ENCODE measurements around the gene ABCF1.

Gene ABCF1

DNA sequence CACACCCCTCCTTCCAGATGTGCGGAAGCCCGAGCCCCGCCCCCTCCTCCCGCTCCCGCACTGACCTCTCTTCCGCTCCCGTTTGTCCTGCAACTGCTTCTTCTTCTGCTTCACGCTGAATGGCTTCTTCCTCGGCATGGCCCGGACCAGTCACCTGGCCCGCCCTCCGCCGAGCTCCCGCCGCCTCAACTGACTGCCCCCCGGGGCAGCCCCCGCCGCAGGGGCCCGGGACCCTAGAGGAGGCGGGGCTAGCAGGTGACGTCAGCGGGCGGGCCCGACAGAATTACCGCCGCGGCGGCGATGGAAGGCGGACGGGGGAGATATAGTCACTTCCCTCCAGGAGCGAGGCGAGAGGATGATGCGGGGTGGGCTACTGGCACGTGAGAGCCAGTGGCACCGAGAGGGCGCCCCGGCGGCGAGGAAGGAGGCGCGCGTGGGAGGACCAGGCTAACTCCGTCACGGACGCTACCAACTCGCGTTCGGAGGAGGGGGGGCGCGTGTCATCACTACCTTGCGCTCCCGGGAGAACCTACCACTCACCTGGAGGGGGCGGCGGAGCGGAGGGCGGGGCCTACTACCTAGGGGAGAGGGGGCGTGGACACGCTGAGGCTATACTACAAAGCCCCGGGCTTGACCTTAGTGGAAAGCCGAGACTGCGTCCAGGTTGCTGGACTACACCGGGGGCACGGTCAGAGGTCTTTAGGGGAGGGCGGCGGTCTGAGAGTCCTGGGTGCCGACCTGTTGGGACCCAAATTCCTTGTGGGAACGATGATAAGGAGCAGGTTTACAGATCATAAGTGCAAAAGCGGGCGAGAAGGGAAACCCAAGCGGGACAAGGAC is 15.0 kb upstream of the ABCF1 start, which contains the start of gene GNL1:
Gene GNL1, minus strand, starts transcription at position 424 of the 840 bp plus-strand sequence. Its CDS starts 286 bp downstream, at position 138.
- ATAC-seq, result peak; percentile 81
- TF ChIP-seq CSDC2 (CRISPR knock-in tag; IDR thresholded peaks at IDR 0.05) (peak; percentile 47; the same call in 1 of the 2 replicates), ZC3H10 (CRISPR knock-in tag; IDR thresholded peaks at IDR 0.05) (no peak)

DNA sequence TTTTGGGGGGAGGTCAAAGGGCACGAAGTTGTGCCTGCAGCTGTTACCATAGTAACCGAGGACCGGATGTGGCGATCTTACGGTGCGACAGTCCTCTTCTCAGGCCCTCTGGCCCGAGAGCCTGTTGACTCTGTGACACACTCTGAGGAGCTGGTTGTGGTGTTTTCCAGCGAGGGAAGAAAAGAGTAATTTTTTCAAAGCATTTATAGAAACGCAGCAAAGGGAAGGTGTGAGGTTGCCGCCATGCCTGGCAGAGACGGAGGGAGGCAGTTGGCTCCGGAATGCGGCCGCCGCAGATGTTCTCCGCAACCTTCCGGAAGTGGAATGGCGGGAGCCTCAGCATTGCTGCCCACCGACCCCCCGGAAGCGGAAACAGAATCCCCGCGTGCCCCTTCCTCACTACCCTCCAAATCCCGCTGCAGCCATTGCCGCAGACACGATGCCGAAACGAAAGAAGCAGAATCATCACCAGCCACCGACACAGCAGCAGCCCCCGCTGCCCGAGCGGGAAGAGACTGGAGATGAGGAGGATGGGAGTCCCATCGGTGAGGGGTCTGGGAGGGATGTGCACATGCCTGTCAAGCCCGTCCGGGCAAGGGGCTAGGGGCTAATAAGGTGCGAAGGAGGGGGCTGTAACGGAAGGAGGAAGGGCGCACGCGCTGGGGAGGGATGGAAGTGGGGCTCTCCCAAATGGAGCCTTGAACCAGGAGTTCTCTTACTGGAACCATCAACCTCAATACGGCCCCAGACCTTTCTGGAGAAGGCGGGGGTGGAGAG is 14.1 kb upstream of the ABCF1 start, which contains the start of gene PRR3:
Gene PRR3, plus strand, starts transcription at position 390 of the 777 bp plus-strand sequence. Its CDS starts 50 bp downstream, at position 440.
- TF ChIP-seq ZC3H10 (CRISPR knock-in tag; IDR thresholded peaks at IDR 0.05) (no peak), ARNTL (CRISPR knock-in tag; IDR thresholded peaks at IDR 0.05; ENCODE audit: borderline replicate concordance, low read depth) (no peak), CSDC2 (CRISPR knock-in tag; IDR thresholded peaks at IDR 0.05) (0 out of 2 replicates have a peak, but pooled peaks have one; percentile 55), SNAI2 (CRISPR knock-in tag; IDR thresholded peaks at IDR 0.05) (0 out of 2 replicates have a peak, but pooled peaks have one; percentile 74), POU6F1 (CRISPR knock-in tag; IDR thresholded peaks at IDR 0.05; ENCODE audit: borderline replicate concordance, low read depth) (no peak), OSR1 (CRISPR knock-in tag; IDR thresholded peaks at IDR 0.05) (no peak), ZNF70 (CRISPR knock-in tag; IDR thresholded peaks at IDR 0.05) (peak; percentile 47; the same call in 1 of the 2 replicates), ESRRG (CRISPR knock-in tag; IDR thresholded peaks at IDR 0.05) (no peak), ZFP30 (CRISPR knock-in tag; IDR thresholded peaks at IDR 0.05) (0 out of 2 replicates have a peak, but pooled peaks have one; percentile 31), ISL1 (CRISPR knock-in tag; IDR thresholded peaks at IDR 0.05) (peak; percentile 25; the same call in 1 of the 2 replicates), TCF4 (CRISPR knock-in tag; IDR thresholded peaks at IDR 0.05; ENCODE audit: borderline replicate concordance) (no peak), ZFP3 (CRISPR knock-in tag; IDR thresholded peaks at IDR 0.05) (peak; percentile 60; the same call in 1 of the 2 replicates)
- TF ChIP-seq, protein P1, sequence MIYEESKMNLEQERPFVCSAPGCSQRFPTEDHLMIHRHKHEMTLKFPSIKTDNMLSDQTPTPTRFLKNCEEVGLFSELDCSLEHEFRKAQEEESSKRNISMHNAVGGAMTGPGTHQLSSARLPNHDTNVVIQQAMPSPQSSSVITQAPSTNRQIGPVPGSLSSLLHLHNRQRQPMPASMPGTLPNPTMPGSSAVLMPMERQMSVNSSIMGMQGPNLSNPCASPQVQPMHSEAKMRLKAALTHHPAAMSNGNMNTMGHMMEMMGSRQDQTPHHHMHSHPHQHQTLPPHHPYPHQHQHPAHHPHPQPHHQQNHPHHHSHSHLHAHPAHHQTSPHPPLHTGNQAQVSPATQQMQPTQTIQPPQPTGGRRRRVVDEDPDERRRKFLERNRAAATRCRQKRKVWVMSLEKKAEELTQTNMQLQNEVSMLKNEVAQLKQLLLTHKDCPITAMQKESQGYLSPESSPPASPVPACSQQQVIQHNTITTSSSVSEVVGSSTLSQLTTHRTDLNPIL (CRISPR knock-in tag; IDR thresholded peaks at IDR 0.05; ENCODE audit: low read depth), result no peak
- TF ChIP-seq, protein P2, sequence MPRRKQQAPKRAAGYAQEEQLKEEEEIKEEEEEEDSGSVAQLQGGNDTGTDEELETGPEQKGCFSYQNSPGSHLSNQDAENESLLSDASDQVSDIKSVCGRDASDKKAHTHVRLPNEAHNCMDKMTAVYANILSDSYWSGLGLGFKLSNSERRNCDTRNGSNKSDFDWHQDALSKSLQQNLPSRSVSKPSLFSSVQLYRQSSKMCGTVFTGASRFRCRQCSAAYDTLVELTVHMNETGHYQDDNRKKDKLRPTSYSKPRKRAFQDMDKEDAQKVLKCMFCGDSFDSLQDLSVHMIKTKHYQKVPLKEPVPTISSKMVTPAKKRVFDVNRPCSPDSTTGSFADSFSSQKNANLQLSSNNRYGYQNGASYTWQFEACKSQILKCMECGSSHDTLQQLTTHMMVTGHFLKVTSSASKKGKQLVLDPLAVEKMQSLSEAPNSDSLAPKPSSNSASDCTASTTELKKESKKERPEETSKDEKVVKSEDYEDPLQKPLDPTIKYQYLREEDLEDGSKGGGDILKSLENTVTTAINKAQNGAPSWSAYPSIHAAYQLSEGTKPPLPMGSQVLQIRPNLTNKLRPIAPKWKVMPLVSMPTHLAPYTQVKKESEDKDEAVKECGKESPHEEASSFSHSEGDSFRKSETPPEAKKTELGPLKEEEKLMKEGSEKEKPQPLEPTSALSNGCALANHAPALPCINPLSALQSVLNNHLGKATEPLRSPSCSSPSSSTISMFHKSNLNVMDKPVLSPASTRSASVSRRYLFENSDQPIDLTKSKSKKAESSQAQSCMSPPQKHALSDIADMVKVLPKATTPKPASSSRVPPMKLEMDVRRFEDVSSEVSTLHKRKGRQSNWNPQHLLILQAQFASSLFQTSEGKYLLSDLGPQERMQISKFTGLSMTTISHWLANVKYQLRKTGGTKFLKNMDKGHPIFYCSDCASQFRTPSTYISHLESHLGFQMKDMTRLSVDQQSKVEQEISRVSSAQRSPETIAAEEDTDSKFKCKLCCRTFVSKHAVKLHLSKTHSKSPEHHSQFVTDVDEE (CRISPR knock-in tag; IDR thresholded peaks at IDR 0.05), result peak; percentile 63; the same call in 1 of the 2 replicates
- ATAC-seq, result peak; percentile 68

DNA sequence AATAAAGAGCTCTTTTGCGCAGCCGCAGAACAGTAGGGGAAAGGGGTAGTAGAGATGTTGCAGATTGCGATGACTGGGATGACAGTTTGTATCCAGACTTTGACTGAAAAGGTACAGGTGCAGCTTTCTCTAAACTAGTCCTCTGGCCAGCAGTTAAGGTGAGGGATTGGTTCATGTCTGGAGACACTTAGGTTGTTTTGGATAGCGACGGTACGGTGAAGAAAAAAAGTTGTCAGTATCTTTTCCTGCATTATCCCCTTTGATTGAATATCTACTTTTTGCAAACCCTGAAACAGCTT is 13.6 kb upstream of the ABCF1 start:
- TF ChIP-seq, protein P2 (CRISPR knock-in tag; IDR thresholded peaks at IDR 0.05), result no peak
- TF ChIP-seq ZNF70 (CRISPR knock-in tag; IDR thresholded peaks at IDR 0.05) (no peak), ISL1 (CRISPR knock-in tag; IDR thresholded peaks at IDR 0.05) (no peak), TCF4 (CRISPR knock-in tag; IDR thresholded peaks at IDR 0.05; ENCODE audit: borderline replicate concordance) (no peak)
- ATAC-seq, result no peak

GRCh38 chr6:30560930-30561329 is 10.3 kb upstream of the ABCF1 start:
- no peak for ATAC-seq
- no peak for TF ChIP-seq BACH2 (CRISPR knock-in tag; IDR thresholded peaks at IDR 0.05; ENCODE audit: borderline replicate concordance)
- TF ChIP-seq ZC3H10 (CRISPR knock-in tag; IDR thresholded peaks at IDR 0.05), result no peak
- no peak for TF ChIP-seq PPARA (CRISPR knock-in tag; IDR thresholded peaks at IDR 0.05; ENCODE audit: borderline replicate concordance)
- TF ChIP-seq SNAI2 (CRISPR knock-in tag; IDR thresholded peaks at IDR 0.05), result no peak
- TF ChIP-seq, protein P1 (CRISPR knock-in tag; IDR thresholded peaks at IDR 0.05; ENCODE audit: low read depth), result no peak
- no peak for TF ChIP-seq POU6F1 (CRISPR knock-in tag; IDR thresholded peaks at IDR 0.05; ENCODE audit: borderline replicate concordance, low read depth)
- TF ChIP-seq CSDC2 (CRISPR knock-in tag; IDR thresholded peaks at IDR 0.05), result no peak
- TF ChIP-seq PATZ1 (CRISPR knock-in tag; IDR thresholded peaks at IDR 0.05; ENCODE audit: borderline replicate concordance), result no peak
- TF ChIP-seq ARNTL (CRISPR knock-in tag; IDR thresholded peaks at IDR 0.05; ENCODE audit: borderline replicate concordance, low read depth), result no peak
